Activated gamma-delta T cell treated with anti-CD3 and anti-CD28 coated beads, Interleukin-2, amount 50 U/mL, for 16 hours (primary cell): ENCODE measurements around the gene ESRRG.

Source experiments
- DNase-seq: peaks from one replicate; pipeline ENCODE4 v3.0.0-alpha.2; 2020; ENCODE audit warnings: low read depth

The ESRRG gene

GRCh38 chr1:216723274-216723780 is at the start of gene ESRRG:
Gene ESRRG (minus strand): TSS chr1:216723429. CDS start chr1:216723299, 130 bp downstream.
- no peak for DNase-seq

GRCh38 chr1:216771922-216772321 is 48.7 kb upstream of the ESRRG start:
- no peak for DNase-seq

- no peak for DNase-seq
These were observed 43.6 kb upstream of the ESRRG start for GRCh38 chr1:216766633-216767327.

GRCh38 chr1:216765346-216766300 is 42.4 kb upstream of the ESRRG start:
- no peak for DNase-seq

GRCh38 chr1:216758161-216758560 is 34.9 kb upstream of the ESRRG start:
- DNase-seq = no peak

GRCh38 chr1:216757110-216757509 is 33.9 kb upstream of the ESRRG start:
- DNase-seq = no peak

GRCh38 chr1:216750961-216751360 is 27.7 kb upstream of the ESRRG start:
- no peak for DNase-seq

GRCh38 chr1:216750031-216750627 is 26.9 kb upstream of the ESRRG start:
- DNase-seq = no peak

GRCh38 chr1:216749232-216749631 is 26.0 kb upstream of the ESRRG start:
- no peak for DNase-seq

- DNase-seq = no peak
These were observed 19.4 kb upstream of the ESRRG start for GRCh38 chr1:216742625-216743024.

GRCh38 chr1:216740331-216740730 is 17.1 kb upstream of the ESRRG start:
- no peak for DNase-seq

GRCh38 chr1:216739793-216740192 is 16.6 kb upstream of the ESRRG start:
- DNase-seq = no peak

- DNase-seq = no peak
These were observed 8.9 kb upstream of the ESRRG start for GRCh38 chr1:216732121-216732520.

- no peak for DNase-seq
These were observed 8.3 kb upstream of the ESRRG start for GRCh38 chr1:216731562-216731961.

- no peak for DNase-seq
These were observed 3.2 kb upstream of the ESRRG start for GRCh38 chr1:216726435-216726834.

- DNase-seq = no peak
These were observed 408 bp downstream of the ESRRG start for GRCh38 chr1:216722821-216723220.

- DNase-seq = no peak
These were observed 1.4 kb downstream of the ESRRG start for GRCh38 chr1:216721863-216722262.

- no peak for DNase-seq
These were observed 2.2 kb downstream of the ESRRG start for GRCh38 chr1:216721062-216721461.

- DNase-seq = no peak
These were observed 11.5 kb downstream of the ESRRG start for GRCh38 chr1:216711712-216712111.

GRCh38 chr1:216710598-216711333 is 12.5 kb downstream of the ESRRG start:
- DNase-seq = no peak

- no peak for DNase-seq
These were observed 13.2 kb downstream of the ESRRG start for GRCh38 chr1:216710055-216710454.

GRCh38 chr1:216705676-216706075 is 17.6 kb downstream of the ESRRG start:
- DNase-seq = no peak
